Gastrocnemius medialis (tissue), 4 donors: ENCODE measurements around the gene USP16. TPM values are rescaled to one million over a fixed set of nuclear protein-coding genes. Genes with fewer than 3 reads are reported as not detected.
"Not testable (repeated sequence)": the region's sequence is repeated elsewhere in the genome, so short reads cannot be mapped to it uniquely, and the experiment has no call there.

ENCODE experiments used
- ATAC-seq, 2 donors: fragments of 150-250 bp; one replicate each; pipeline ENCODE4 v1.9.1; 2016
- DNase-seq, 2 donors: peaks; one replicate each; pipeline ENCODE4 v3.0.0-alpha.2; 2019
- H3K27ac ChIP-seq, 4 donors: fragments of 200-600 bp; sonication (generic); 1 replicate in 1 of 4; 2 replicates in 3 of 4; pipeline ENCODE4 v1.5.1; 2016 to 2018; ENCODE audit warnings: mild to moderate bottlenecking in 2 of 4, moderate library complexity in 1 of 4
- H3K27me3 ChIP-seq, 3 donors: fragments of 200-600 bp; sonication (generic) in 2 of 3; 1 replicate in 1 of 3; 2 replicates in 2 of 3; pipeline versions ENCODE4 v1.5.1 to v1.6.0; 2016 to 2019; ENCODE audit warnings: mild to moderate bottlenecking in 1 of 3, moderate library complexity in 1 of 3
- H3K36me3 ChIP-seq, 2 donors: fragments of 200-600 bp; sonication (generic) in 1 of 2; one replicate each; pipeline ENCODE4 v1.5.1; 2017 to 2018
- H3K4me1 ChIP-seq, 2 donors: fragments of 200-600 bp; sonication (generic) in 1 of 2; one replicate each; pipeline ENCODE4 v1.5.1; 2016 to 2017; ENCODE audit warnings: mild to moderate bottlenecking in 2 of 2
- H3K4me3 ChIP-seq, 4 donors: fragments of 200-600 bp; sonication (generic) in 3 of 4; 1 replicate in 1 of 4; 2 replicates in 3 of 4; pipeline ENCODE4 v1.5.1; 2016 to 2019; ENCODE audit warnings: mild to moderate bottlenecking in 2 of 4
- H3K9me3 ChIP-seq, 3 donors: fragments of 200-600 bp; sonication (generic) in 2 of 3; 1 replicate in 1 of 3; 2 replicates in 2 of 3; pipeline ENCODE4 v1.5.1; 2016 to 2019
- POLR2A ChIP-seq, 2 donors: fragments of 450-650 bp; IDR thresholded peaks; one replicate each; pipeline ENCODE4 v1.6.1; 2017; ENCODE audit warnings: antibody characterized with exemption in 2 of 2, mild to moderate bottlenecking in 2 of 2, moderate library complexity in 2 of 2
- in situ Hi-C, 4 donors: fragments of 200-750 bp; cut with MboI; loops; one replicate each; pipeline versions ENCODE4 v1.15.0 to v1.8.0; 2017; ENCODE audit warnings: low sequenced_read_pairs in 4 of 4
- intact Hi-C: fragments of 100-400 bp; cut with DNase I; formaldehyde crosslinking; loops from one replicate; pipeline ENCODE4 v1.15.1; 2023; ENCODE audit warnings: low total_unique reads
- total RNA-seq, 4 donors: library from RNA; depleted of rRNA; stranded (reverse); fragments of >200 nt; gene quantifications; one replicate each; pipeline versions ENCODE4 v1.1.0 to v1.2.3, GENCODE V29; 2016
- TF ChIP-seq, protein P1 (sequence below), 5 experiments: fragments of 450-650 bp in 3 of 5; fragments of 200-600 bp in 2 of 5; sonication (generic) in 2 of 5; IDR thresholded peaks in 4 of 5; conservative IDR thresholded peaks in 1 of 5; 1 replicate in 4 of 5; 2 replicates in 1 of 5; pipeline ENCODE4 v1.5.1; 2016 to 2019; ENCODE audit warnings: antibody characterized with exemption in 5 of 5, mild to moderate bottlenecking in 3 of 5, moderate library complexity in 3 of 5

Gene USP16
- total RNA-seq, 4 donors from 2014 or later = 25.0 to 37.2 (median 32.1) TPM

DNA sequence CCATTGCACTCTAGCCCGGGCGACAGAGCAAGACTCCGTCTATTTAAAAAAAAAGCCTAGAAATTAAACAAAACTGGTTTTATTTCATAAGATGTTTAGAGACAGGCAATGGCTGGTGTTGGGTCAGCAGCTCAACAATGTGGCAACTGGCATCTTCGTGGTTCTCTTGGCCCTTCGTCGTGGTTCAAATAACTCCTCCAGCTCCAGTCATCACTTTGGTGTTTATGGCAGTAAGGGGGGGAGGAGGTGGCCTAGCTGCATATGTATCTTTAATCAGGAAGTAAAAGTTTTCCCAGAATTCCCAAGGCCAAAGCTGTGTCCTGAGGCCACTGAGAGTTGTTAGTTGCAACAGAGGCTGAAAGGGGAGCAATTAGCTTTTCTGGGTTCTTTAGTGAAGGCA is 18.8 kb upstream of the USP16 start:
- DNase-seq = no peak
- no peak for ATAC-seq
- H3K4me1 ChIP-seq = peaks cover 0 to 4% of the 10 kb centered on the region in 2 donors
- H3K4me3 ChIP-seq = no peak overlapping the region
- in situ Hi-C loops = no loop called here
- TF ChIP-seq POLR2A (IDR thresholded peaks at IDR 0.05) = no peak
- TF ChIP-seq, protein P1, sequence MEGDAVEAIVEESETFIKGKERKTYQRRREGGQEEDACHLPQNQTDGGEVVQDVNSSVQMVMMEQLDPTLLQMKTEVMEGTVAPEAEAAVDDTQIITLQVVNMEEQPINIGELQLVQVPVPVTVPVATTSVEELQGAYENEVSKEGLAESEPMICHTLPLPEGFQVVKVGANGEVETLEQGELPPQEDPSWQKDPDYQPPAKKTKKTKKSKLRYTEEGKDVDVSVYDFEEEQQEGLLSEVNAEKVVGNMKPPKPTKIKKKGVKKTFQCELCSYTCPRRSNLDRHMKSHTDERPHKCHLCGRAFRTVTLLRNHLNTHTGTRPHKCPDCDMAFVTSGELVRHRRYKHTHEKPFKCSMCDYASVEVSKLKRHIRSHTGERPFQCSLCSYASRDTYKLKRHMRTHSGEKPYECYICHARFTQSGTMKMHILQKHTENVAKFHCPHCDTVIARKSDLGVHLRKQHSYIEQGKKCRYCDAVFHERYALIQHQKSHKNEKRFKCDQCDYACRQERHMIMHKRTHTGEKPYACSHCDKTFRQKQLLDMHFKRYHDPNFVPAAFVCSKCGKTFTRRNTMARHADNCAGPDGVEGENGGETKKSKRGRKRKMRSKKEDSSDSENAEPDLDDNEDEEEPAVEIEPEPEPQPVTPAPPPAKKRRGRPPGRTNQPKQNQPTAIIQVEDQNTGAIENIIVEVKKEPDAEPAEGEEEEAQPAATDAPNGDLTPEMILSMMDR (IDR thresholded peaks at IDR 0.05 in 4 of 5, conservative IDR thresholded peaks at IDR 0.05 in 1 of 5) = no peak
- H3K36me3 ChIP-seq = peaks cover 0 to 17% of the 10 kb centered on the region in 2 donors
- H3K27me3 ChIP-seq = no peaks in the 10 kb centered on the region
- H3K9me3 ChIP-seq = no peaks in the 10 kb centered on the region
- H3K27ac ChIP-seq = no peak overlapping the region
- intact Hi-C loops = no loop called here

DNA sequence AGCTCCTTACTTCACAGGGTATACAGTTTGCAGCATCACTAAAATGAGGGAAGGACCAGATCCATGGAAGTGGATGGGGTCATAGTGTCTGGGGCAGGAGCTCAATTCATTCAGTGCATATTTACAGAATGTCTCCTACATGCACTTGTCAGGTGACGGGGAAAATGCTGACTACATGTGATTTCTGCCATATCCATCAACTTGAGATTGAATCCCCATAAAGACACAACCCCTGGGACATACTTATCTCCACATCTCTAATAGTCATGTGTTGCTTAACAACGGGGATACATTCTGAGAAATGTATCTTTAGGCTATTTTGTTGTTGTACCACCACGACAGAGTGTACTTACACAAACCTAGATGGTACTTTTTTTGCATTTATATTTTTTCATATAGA is 17.3 kb upstream of the USP16 start:
- intact Hi-C loops = no loop called here
- peaks cover 0 to 4% of the 10 kb centered on the region in 2 donors for H3K4me1 ChIP-seq
- H3K27ac ChIP-seq = no peak overlapping the region
- peaks cover 0 to 17% of the 10 kb centered on the region in 2 donors for H3K36me3 ChIP-seq
- H3K4me3 ChIP-seq = no peak overlapping the region
- in situ Hi-C loops = no loop called here
- DNase-seq (no peak), ATAC-seq (no peak)
- H3K27me3 ChIP-seq = no peaks in the 10 kb centered on the region
- H3K9me3 ChIP-seq = no peaks in the 10 kb centered on the region
- TF ChIP-seq POLR2A (IDR thresholded peaks at IDR 0.05) = no peak
- TF ChIP-seq, protein P1 (IDR thresholded peaks at IDR 0.05 in 4 of 5, conservative IDR thresholded peaks at IDR 0.05 in 1 of 5) = no peak

GRCh38 chr21:29007810-29008209 is 16.7 kb upstream of the USP16 start:
- H3K4me1 ChIP-seq = peaks cover 0 to 4% of the 10 kb centered on the region in 2 donors
- ATAC-seq = no peak
- H3K4me3 ChIP-seq = no peak overlapping the region
- intact Hi-C loops = no loop called here
- no peak overlapping the region for H3K27ac ChIP-seq
- peaks cover 0 to 17% of the 10 kb centered on the region in 2 donors for H3K36me3 ChIP-seq
- no peak for DNase-seq
- in situ Hi-C loops = no loop called here
- H3K27me3 ChIP-seq = no peaks in the 10 kb centered on the region
- H3K9me3 ChIP-seq = no peaks in the 10 kb centered on the region
- no peak for TF ChIP-seq POLR2A (IDR thresholded peaks at IDR 0.05)
- TF ChIP-seq, protein P1 (IDR thresholded peaks at IDR 0.05 in 4 of 5, conservative IDR thresholded peaks at IDR 0.05 in 1 of 5) = no peak

DNA sequence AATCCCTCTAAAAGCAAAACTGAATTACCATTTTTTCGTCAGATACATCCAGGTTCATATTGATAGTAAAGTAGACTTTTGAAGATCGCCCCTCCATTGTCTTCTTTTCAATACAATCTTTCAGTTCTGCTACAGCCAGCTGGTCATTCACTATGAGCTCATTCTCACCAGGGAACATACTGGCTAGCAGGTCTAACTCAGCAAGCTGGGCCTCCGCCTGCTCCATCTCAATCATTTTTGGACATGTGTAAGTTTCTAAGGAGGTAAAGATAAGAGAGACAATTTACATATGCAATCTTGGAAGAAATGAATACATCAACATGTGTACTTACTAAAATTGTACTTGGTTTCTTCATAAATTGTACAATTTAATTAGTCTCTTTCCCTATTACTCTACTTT is 16.1 kb upstream of the USP16 start:
- no peak for ATAC-seq
- in situ Hi-C loops (no loop called here), intact Hi-C loops (no loop called here)
- H3K4me3 ChIP-seq = no peak overlapping the region
- no peaks in the 10 kb centered on the region for H3K9me3 ChIP-seq
- H3K27ac ChIP-seq = no peak overlapping the region
- no peak for DNase-seq
- peaks cover 0 to 4% of the 10 kb centered on the region in 2 donors for H3K4me1 ChIP-seq
- H3K27me3 ChIP-seq = no peaks in the 10 kb centered on the region
- peaks cover 0 to 17% of the 10 kb centered on the region in 2 donors for H3K36me3 ChIP-seq
- TF ChIP-seq POLR2A (IDR thresholded peaks at IDR 0.05) = no peak
- TF ChIP-seq, protein P1 (IDR thresholded peaks at IDR 0.05 in 4 of 5, conservative IDR thresholded peaks at IDR 0.05 in 1 of 5) = no peak

GRCh38 chr21:29011236-29011635 is 13.2 kb upstream of the USP16 start:
- H3K9me3 ChIP-seq, H3K27ac ChIP-seq, in situ Hi-C loops, intact Hi-C loops, H3K4me3 ChIP-seq, H3K4me1 ChIP-seq, H3K27me3 ChIP-seq, DNase-seq, ATAC-seq: not testable (repeated sequence)
- peaks cover 0 to 17% of the 10 kb centered on the region in 2 donors for H3K36me3 ChIP-seq
